Esophagus muscularis mucosa (tissue), 4 donors: Measurements from ENCODE around the gene GALNT14.

ENCODE experiments used
- CTCF ChIP-seq, 3 experiments: fragments of 200-600 bp in 2 of 3; fragments of 450-650 bp in 1 of 3; sonication (generic) in 2 of 3; IDR thresholded peaks; one replicate each; pipeline ENCODE4 v1.5.1; 2017 to 2019; ENCODE audit warnings: antibody characterized with exemption in 3 of 3, mild to moderate bottlenecking in 2 of 3, moderate library complexity in 1 of 3
- EP300 ChIP-seq: sonication (generic); formaldehyde crosslinking; IDR thresholded peaks from one replicate; pipeline ENCODE4 v1.6.1; 2017; ENCODE audit warnings: antibody characterized with exemption
- POLR2A ChIP-seq: fragments of 450-650 bp; IDR thresholded peaks from one replicate; pipeline ENCODE4 v1.6.1; 2017; ENCODE audit warnings: antibody characterized with exemption, moderate library complexity, mild to moderate bottlenecking, low read depth
- POLR2AphosphoS5 ChIP-seq, 2 donors: sonication (generic); formaldehyde crosslinking; IDR thresholded peaks; one replicate each; pipeline ENCODE4 v1.6.1; 2017; ENCODE audit warnings: antibody characterized with exemption in 2 of 2

- no peak for TF ChIP-seq CTCF (IDR thresholded peaks at IDR 0.05)
- TF ChIP-seq POLR2A = no peak
- TF ChIP-seq POLR2AphosphoS5 (IDR thresholded peaks at IDR 0.05) = no peak
- TF ChIP-seq EP300 = no peak
Measured at GRCh38 chr2:31097962-31098613, 40.2 kb downstream of the GALNT14 start.
